ENCODE results near the gene XPO1.

Gene XPO1

DNA sequence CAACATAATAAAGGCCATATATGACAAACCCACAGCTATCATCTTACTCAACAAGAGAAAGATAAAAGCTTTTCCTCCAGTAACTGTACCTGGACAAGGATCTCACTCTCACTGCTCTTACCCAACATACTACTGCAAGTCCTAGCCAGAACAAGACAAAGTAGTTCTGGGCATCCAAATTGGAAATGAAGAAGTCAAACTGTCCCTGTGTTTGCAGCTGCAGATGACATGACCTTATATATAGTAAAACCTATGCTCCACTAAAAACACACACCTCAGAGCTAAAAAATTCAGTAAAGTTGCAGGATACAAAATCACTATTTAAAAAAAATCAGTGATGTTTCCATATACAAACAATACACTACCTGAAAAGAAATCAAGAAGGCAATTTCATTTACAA is 99.5 kb downstream of the XPO1 start:
- TF ChIP-seq, protein P1, sequence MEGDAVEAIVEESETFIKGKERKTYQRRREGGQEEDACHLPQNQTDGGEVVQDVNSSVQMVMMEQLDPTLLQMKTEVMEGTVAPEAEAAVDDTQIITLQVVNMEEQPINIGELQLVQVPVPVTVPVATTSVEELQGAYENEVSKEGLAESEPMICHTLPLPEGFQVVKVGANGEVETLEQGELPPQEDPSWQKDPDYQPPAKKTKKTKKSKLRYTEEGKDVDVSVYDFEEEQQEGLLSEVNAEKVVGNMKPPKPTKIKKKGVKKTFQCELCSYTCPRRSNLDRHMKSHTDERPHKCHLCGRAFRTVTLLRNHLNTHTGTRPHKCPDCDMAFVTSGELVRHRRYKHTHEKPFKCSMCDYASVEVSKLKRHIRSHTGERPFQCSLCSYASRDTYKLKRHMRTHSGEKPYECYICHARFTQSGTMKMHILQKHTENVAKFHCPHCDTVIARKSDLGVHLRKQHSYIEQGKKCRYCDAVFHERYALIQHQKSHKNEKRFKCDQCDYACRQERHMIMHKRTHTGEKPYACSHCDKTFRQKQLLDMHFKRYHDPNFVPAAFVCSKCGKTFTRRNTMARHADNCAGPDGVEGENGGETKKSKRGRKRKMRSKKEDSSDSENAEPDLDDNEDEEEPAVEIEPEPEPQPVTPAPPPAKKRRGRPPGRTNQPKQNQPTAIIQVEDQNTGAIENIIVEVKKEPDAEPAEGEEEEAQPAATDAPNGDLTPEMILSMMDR (IDR thresholded peaks at IDR 0.05; ENCODE audit: control insufficient read depth, extremely low read depth, insufficient read depth) = no peak
- H3K4me3 ChIP-seq (ENCODE audit: low read depth, low read length) = no peak overlapping the region
- DNase-seq (ENCODE audit: low read depth) = no peak

DNA sequence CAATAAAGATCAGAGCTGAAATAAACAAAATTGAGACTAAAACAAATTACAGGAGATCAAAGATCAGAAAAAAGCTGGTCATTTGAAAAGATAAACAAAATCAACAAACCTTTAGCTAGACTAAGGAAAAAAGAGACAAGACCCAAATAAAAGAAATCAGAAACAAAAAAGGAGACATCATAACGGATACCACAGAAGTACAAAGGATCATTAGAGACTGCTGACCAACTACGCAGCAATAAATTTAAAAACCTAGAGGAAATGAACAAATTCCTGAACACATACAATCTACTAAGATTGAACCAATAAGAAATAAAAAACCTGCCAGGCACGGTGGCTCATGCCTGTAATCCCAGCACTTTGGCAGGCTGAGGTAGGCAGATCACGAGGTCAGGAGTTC is 101.0 kb downstream of the XPO1 start:
- no peak for DNase-seq (ENCODE audit: low read depth)
- H3K4me3 ChIP-seq (ENCODE audit: low read depth, low read length) = no peak overlapping the region
- TF ChIP-seq, protein P1 (IDR thresholded peaks at IDR 0.05; ENCODE audit: control insufficient read depth, extremely low read depth, insufficient read depth) = no peak

DNA sequence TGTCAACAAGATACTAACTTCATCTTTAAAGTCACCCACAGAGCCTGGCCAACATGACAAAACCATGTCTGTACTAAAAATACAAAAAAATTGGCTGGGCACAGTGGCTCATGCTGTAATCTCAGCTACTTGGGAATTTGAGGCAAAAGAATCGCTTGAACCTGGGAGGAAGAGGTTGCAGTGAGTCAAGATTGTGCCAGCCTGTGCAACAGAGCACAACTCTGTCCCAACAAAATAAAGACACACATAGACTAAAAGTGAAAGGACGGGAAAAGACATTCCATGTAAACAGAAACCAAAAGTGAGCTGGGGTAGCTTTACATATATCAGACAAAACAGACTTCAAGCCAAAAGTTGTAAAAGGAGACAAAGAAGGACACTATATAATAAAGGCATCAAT is 102.1 kb downstream of the XPO1 start:
- H3K4me3 ChIP-seq (ENCODE audit: low read depth, low read length) = no peak overlapping the region
- TF ChIP-seq, protein P1 (IDR thresholded peaks at IDR 0.05; ENCODE audit: control insufficient read depth, extremely low read depth, insufficient read depth) = no peak
- no peak for DNase-seq (ENCODE audit: low read depth)

DNA sequence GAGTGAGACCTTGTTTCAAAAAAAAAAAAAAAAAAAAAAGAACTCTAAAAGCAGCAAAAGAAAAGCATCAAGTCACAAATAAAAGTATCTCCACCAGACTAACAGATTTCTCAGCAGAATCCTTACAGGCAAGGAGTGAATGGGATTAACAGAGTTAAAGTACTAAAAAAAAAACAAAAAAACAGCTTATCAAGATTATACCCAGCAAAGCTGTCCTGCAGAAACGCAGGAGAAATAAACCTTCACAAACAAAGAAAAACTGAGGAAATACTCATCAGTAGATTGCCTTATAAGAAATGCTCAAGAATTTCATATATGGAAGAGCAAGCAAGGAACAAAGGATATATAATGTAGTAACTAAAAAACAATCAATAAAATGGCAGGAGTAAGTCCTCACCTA is 102.9 kb downstream of the XPO1 start:
- no peak for DNase-seq (ENCODE audit: low read depth)
- TF ChIP-seq, protein P1 (IDR thresholded peaks at IDR 0.05; ENCODE audit: control insufficient read depth, extremely low read depth, insufficient read depth) = no peak
- H3K4me3 ChIP-seq (ENCODE audit: low read depth, low read length) = no peak overlapping the region

DNA sequence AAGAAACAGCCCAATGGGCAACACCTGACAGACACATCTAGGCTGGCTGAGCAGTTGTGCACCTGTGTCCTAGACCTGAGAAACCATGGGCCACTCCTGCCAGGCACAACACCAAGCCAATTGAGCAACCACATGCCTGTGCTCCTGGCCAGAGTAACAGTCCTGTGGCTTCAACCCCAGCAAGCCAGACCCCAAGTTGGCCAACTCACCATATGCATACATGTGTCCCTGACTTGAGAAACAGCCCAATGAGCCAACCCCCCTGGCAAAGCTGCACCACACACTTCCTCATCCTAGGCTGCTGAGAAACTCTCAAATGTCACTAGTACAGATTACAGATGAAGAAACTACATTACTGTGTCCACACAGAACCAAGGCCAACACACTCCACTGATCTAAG is 103.8 kb downstream of the XPO1 start:
- DNase-seq (ENCODE audit: low read depth) = no peak
- H3K4me3 ChIP-seq (ENCODE audit: low read depth, low read length) = no peak overlapping the region
- TF ChIP-seq, protein P1 (IDR thresholded peaks at IDR 0.05; ENCODE audit: control insufficient read depth, extremely low read depth, insufficient read depth) = no peak

DNA sequence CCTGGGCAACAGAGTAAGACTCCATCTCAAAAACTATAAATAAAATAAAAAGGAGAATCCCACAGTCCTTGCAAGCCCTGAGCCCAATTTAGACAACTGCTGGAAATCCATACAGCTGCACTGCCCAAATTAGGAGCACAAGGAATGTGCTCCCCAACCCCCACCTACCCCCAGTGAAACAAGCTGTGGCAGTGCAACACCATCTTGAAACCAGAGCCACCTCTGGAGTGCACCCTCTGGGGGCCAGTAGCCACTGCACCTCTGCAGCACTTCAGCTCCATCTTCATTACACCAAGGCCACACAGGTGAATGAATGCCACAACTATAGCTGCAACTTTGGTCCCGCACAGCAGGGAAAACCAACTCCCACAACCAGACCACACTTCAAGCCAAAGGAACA is 104.5 kb downstream of the XPO1 start:
- H3K4me3 ChIP-seq (ENCODE audit: low read depth, low read length) = no peak overlapping the region
- no peak for DNase-seq (ENCODE audit: low read depth)
- TF ChIP-seq, protein P1 (IDR thresholded peaks at IDR 0.05; ENCODE audit: control insufficient read depth, extremely low read depth, insufficient read depth) = no peak

DNA sequence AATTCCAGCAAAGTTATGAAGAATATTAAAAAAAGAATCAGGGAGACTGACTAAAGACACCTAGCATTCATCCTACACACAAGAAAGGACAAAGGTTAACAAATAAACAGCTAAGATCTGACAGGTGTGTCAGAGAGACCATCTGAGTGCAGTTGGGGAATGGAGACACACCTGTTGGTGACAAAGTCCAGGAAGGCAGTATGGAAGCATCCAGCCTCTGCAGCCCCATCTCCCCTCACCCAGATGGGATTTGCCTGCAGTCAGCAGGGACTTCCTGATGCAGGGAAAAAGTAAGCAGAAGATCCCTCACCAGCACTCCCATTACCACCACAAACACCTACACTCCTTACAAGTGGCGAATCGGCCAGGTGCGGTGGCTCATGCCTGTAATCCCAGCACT is 105.2 kb downstream of the XPO1 start:
- DNase-seq (ENCODE audit: low read depth) = no peak
- TF ChIP-seq, protein P1 (IDR thresholded peaks at IDR 0.05; ENCODE audit: control insufficient read depth, extremely low read depth, insufficient read depth) = no peak
- H3K4me3 ChIP-seq (ENCODE audit: low read depth, low read length) = no peak overlapping the region
